WI38 (cell line): Measurements from ENCODE around the gene PRKCB.
"Not testable (repeated sequence)": the region's sequence is repeated elsewhere in the genome, so short reads cannot be mapped to it uniquely, and the experiment has no call there.

Source experiments
- H3K4me3 ChIP-seq: 2 replicates; pipeline ENCODE4 v1.5.1; 2011; ENCODE audit warnings: low read depth, mild to moderate bottlenecking, control low read depth, low read length
- CTCF ChIP-seq: IDR thresholded peaks from 2 replicates; pipeline ENCODE4 v1.5.1; 2012; ENCODE audit warnings: low read depth, mild to moderate bottlenecking, control low read depth, low read length

Gene PRKCB

GRCh38 chr16:24024971-24025370 is 189.2 kb downstream of the PRKCB start:
- no peak overlapping the region for H3K4me3 ChIP-seq
- TF ChIP-seq CTCF: no peak

- no peak for TF ChIP-seq CTCF
- no peak overlapping the region for H3K4me3 ChIP-seq
These were observed 191.7 kb downstream of the PRKCB start for GRCh38 chr16:24027466-24027865.

GRCh38 chr16:24029841-24030240 is 194.1 kb downstream of the PRKCB start:
- not testable (repeated sequence) for H3K4me3 ChIP-seq

- TF ChIP-seq CTCF: no peak
These were observed 199.5 kb downstream of the PRKCB start for GRCh38 chr16:24035127-24035842.

GRCh38 chr16:24036038-24036543 is 200.3 kb downstream of the PRKCB start:
- H3K4me3 ChIP-seq: no peak overlapping the region

More at GRCh38 chr16:24035127-24035842, 199.5 kb downstream of the PRKCB start:
- H3K4me3 ChIP-seq: no peak overlapping the region

GRCh38 chr16:24036614-24037013 is 200.8 kb downstream of the PRKCB start:
- no peak overlapping the region for H3K4me3 ChIP-seq
- TF ChIP-seq CTCF: peak; percentile 54

More at GRCh38 chr16:24036038-24036543, 200.3 kb downstream of the PRKCB start:
- TF ChIP-seq CTCF: no peak

GRCh38 chr16:24037335-24037734 is 201.6 kb downstream of the PRKCB start:
- no peak overlapping the region for H3K4me3 ChIP-seq
- TF ChIP-seq CTCF: no peak
